WTC11 (cell line): ENCODE measurements around the gene TTC7B. TPM values are rescaled to one million over a fixed set of nuclear protein-coding genes. Genes with fewer than 3 reads are reported as not detected.

ENCODE experiments used
- ATAC-seq: fragments of 200-7000 bp; cut with Tn5 transposase; 2 replicates; pipeline ENCODE4 v1.10.0; 2021; ENCODE audit warnings: mild to moderate bottlenecking, moderate library complexity
- CTCF ChIA-PET: fragments of 300-600 bp; sonication (Branson Sonifier 250); formaldehyde crosslinking; loops from one replicate; lab custom pipeline; 2021; ENCODE audit warnings: antibody characterized with exemption; lab: Charles Lee
- POLR2A ChIA-PET: fragments of 350-600 bp; sonication (Branson Sonifier 250); formaldehyde crosslinking; loops from one replicate; lab custom pipeline; 2021; ENCODE audit warnings: antibody characterized with exemption; lab: Charles Lee
- DNase-seq: peaks from one replicate; pipeline ENCODE4 v3.0.0; 2021; ENCODE audit warnings: low spot score
- H3K27ac Mint-ChIP-seq: 2 replicates; pipeline ENCODE4 v1.8.0; 2021; ENCODE audit warnings: mixed read lengths
- H3K27me3 Mint-ChIP-seq: 2 replicates; pipeline ENCODE4 v1.8.0; 2021; ENCODE audit warnings: low read depth, mild to moderate bottlenecking, moderate library complexity, mixed read lengths
- H3K36me3 Mint-ChIP-seq: 2 replicates; pipeline ENCODE4 v1.8.0; 2021; ENCODE audit warnings: mixed read lengths
- H3K4me1 Mint-ChIP-seq: 2 replicates; pipeline ENCODE4 v1.8.0; 2022; ENCODE audit warnings: mixed read lengths
- H3K4me3 Mint-ChIP-seq: 2 replicates; pipeline ENCODE4 v1.8.0; 2021; ENCODE audit warnings: mild to moderate bottlenecking, moderate library complexity, mixed read lengths
- H3K9me3 Mint-ChIP-seq: 2 replicates; pipeline ENCODE4 v1.8.0; 2021; ENCODE audit warnings: mixed read lengths
- CREB1 ChIP-seq: sonication (generic); formaldehyde crosslinking; IDR thresholded peaks from 2 replicates; pipeline ENCODE4 v1.8.0; 2023; ENCODE audit warnings: mild to moderate bottlenecking, missing genetic modification reagents
- CREM ChIP-seq: sonication (generic); formaldehyde crosslinking; IDR thresholded peaks from 2 replicates; pipeline ENCODE4 v1.8.1; 2022; ENCODE audit warnings: mild to moderate bottlenecking, missing genetic modification reagents, moderate library complexity
- E2F4 ChIP-seq: sonication (generic); formaldehyde crosslinking; IDR thresholded peaks from 2 replicates; pipeline ENCODE4 v1.8.1; 2022; ENCODE audit warnings: low read depth, mild to moderate bottlenecking, moderate library complexity, missing genetic modification reagents, borderline replicate concordance
- E2F5 ChIP-seq: sonication (generic); formaldehyde crosslinking; IDR thresholded peaks from 2 replicates; pipeline ENCODE4 v1.8.1; 2022; ENCODE audit warnings: mild to moderate bottlenecking, moderate library complexity, missing genetic modification reagents
- GRHL2 ChIP-seq: fragments of 250-450 bp; sonication (Bioruptor Pico); IDR thresholded peaks from 2 replicates; pipeline ENCODE4 v1.8.0; 2022; ENCODE audit warnings: mild to moderate bottlenecking, moderate library complexity; ENCODE audit not compliant: insufficient replicate concordance, severe bottlenecking
- IRF2 ChIP-seq: sonication (generic); formaldehyde crosslinking; IDR thresholded peaks from 2 replicates; pipeline ENCODE4 v1.8.0; 2022; ENCODE audit warnings: low read depth, missing genetic modification reagents, borderline replicate concordance
- JUN ChIP-seq: sonication (generic); formaldehyde crosslinking; IDR thresholded peaks from 2 replicates; pipeline ENCODE4 v1.8.0; 2023; ENCODE audit warnings: mild to moderate bottlenecking, missing genetic modification reagents
- NFYB ChIP-seq: sonication (generic); formaldehyde crosslinking; conservative IDR thresholded peaks from 2 replicates; pipeline ENCODE4 v1.8.0; 2022; ENCODE audit warnings: low read depth, missing genetic modification reagents
- SP1 ChIP-seq: sonication (generic); formaldehyde crosslinking; conservative IDR thresholded peaks from 2 replicates; pipeline ENCODE4 v1.8.1; 2022; ENCODE audit warnings: missing genetic modification reagents
- ZNF416 ChIP-seq: fragments of 250-450 bp; sonication (Bioruptor Pico); IDR thresholded peaks from 2 replicates; pipeline ENCODE4 v1.9.0; 2021; ENCODE audit warnings: mild to moderate bottlenecking, inconsistent platforms
- ZNF671 ChIP-seq: fragments of 250-450 bp; sonication (Bioruptor Pico); IDR thresholded peaks from 2 replicates; pipeline ENCODE4 v1.8.0; 2021; ENCODE audit warnings: mild to moderate bottlenecking
- ZSCAN18 ChIP-seq: fragments of 250-450 bp; sonication (Bioruptor Pico); IDR thresholded peaks from 2 replicates; pipeline ENCODE4 v2.1.2; 2022; ENCODE audit warnings: mild to moderate bottlenecking, moderate library complexity
- total RNA-seq: library from RNA; stranded (reverse); gene quantifications from 3 replicates; pipeline ENCODE4 v1.2.3, GENCODE V29; 2021
- TF ChIP-seq, protein P1 (sequence below): sonication (generic); formaldehyde crosslinking; IDR thresholded peaks from 2 replicates; pipeline ENCODE4 v1.8.1; 2022; ENCODE audit warnings: missing genetic modification reagents, borderline replicate concordance
- TF ChIP-seq, protein P2 (sequence below): sonication (generic); formaldehyde crosslinking; IDR thresholded peaks from 2 replicates; pipeline ENCODE4 v1.8.1; 2023; ENCODE audit warnings: mild to moderate bottlenecking, missing genetic modification reagents, borderline replicate concordance
- TF ChIP-seq, protein P3 (sequence below): fragments of 250-450 bp; sonication (Bioruptor Pico); conservative IDR thresholded peaks from 2 replicates; pipeline ENCODE4 v1.9.0; 2021; ENCODE audit warnings: mild to moderate bottlenecking

The TTC7B gene
- total RNA-seq, 1 experiment from 2014 or later: 27.6 TPM

DNA sequence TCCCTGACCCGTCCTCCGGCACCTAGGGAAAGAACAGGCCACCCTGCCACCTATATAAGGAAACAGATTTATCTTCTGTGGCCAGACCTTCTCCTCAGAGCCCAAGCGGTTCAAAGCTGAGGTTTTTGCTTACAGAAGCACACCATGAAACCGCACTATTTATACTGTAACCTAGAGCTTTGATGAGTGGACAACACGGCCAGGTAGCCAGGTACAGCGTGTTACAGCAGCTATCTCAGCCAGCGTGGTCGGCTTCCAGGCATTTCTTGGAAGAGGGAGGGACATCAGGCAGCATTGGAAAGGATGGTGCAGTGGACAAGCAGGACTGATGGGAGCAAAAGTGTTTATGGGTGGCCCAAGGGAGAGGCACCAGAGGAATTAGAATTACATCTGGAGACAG lies 34.4 kb downstream of the TTC7B start (continued):
- TF ChIP-seq ZNF671 (CRISPR knock-in tag) (no peak), NFYB (CRISPR knock-in tag) (no peak), CREB1 (no peak), SP1 (CRISPR knock-in tag) (no peak), GRHL2 (CRISPR knock-in tag) (no peak), ZSCAN18 (CRISPR knock-in tag) (no peak), ZNF416 (CRISPR knock-in tag) (no peak), E2F4 (CRISPR knock-in tag) (no peak), IRF2 (CRISPR knock-in tag) (no peak)
- TF ChIP-seq, protein P1, sequence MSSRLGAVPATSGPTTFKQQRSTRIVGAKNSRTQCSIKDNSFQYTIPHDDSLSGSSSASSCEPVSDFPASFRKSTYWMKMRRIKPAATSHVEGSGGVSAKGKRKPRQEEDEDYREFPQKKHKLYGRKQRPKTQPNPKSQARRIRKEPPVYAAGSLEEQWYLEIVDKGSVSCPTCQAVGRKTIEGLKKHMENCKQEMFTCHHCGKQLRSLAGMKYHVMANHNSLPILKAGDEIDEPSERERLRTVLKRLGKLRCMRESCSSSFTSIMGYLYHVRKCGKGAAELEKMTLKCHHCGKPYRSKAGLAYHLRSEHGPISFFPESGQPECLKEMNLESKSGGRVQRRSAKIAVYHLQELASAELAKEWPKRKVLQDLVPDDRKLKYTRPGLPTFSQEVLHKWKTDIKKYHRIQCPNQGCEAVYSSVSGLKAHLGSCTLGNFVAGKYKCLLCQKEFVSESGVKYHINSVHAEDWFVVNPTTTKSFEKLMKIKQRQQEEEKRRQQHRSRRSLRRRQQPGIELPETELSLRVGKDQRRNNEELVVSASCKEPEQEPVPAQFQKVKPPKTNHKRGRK (CRISPR knock-in tag): no peak
- TF ChIP-seq, protein P2, sequence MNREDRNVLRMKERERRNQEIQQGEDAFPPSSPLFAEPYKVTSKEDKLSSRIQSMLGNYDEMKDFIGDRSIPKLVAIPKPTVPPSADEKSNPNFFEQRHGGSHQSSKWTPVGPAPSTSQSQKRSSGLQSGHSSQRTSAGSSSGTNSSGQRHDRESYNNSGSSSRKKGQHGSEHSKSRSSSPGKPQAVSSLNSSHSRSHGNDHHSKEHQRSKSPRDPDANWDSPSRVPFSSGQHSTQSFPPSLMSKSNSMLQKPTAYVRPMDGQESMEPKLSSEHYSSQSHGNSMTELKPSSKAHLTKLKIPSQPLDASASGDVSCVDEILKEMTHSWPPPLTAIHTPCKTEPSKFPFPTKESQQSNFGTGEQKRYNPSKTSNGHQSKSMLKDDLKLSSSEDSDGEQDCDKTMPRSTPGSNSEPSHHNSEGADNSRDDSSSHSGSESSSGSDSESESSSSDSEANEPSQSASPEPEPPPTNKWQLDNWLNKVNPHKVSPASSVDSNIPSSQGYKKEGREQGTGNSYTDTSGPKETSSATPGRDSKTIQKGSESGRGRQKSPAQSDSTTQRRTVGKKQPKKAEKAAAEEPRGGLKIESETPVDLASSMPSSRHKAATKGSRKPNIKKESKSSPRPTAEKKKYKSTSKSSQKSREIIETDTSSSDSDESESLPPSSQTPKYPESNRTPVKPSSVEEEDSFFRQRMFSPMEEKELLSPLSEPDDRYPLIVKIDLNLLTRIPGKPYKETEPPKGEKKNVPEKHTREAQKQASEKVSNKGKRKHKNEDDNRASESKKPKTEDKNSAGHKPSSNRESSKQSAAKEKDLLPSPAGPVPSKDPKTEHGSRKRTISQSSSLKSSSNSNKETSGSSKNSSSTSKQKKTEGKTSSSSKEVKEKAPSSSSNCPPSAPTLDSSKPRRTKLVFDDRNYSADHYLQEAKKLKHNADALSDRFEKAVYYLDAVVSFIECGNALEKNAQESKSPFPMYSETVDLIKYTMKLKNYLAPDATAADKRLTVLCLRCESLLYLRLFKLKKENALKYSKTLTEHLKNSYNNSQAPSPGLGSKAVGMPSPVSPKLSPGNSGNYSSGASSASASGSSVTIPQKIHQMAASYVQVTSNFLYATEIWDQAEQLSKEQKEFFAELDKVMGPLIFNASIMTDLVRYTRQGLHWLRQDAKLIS (CRISPR knock-in tag): no peak

DNA sequence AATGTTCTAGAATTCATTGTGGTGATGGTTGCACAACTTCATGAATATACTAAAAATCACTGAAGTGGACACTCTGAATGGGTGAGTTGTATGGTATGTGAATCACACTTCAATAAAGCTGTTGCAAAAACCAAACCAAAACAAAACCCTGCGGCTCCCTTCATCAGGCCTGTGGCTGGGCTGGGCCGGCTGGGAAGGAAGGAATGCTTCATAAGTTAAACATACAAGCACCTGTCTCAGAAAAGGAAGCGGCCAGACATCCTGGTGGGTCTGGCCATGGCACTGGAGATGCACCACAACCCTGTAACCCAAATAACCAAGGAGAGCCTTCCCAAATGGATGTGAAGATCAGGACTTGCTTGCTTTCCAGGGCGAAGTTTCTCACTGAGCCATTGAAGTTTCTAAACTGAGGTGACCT lies 34.9 kb downstream of the TTC7B start:
- TF ChIP-seq ZSCAN18 (CRISPR knock-in tag): no peak
- TF ChIP-seq CREM: no peak
- no peak for TF ChIP-seq NFYB (CRISPR knock-in tag)
- TF ChIP-seq E2F5 (CRISPR knock-in tag): no peak
- TF ChIP-seq, protein P3, sequence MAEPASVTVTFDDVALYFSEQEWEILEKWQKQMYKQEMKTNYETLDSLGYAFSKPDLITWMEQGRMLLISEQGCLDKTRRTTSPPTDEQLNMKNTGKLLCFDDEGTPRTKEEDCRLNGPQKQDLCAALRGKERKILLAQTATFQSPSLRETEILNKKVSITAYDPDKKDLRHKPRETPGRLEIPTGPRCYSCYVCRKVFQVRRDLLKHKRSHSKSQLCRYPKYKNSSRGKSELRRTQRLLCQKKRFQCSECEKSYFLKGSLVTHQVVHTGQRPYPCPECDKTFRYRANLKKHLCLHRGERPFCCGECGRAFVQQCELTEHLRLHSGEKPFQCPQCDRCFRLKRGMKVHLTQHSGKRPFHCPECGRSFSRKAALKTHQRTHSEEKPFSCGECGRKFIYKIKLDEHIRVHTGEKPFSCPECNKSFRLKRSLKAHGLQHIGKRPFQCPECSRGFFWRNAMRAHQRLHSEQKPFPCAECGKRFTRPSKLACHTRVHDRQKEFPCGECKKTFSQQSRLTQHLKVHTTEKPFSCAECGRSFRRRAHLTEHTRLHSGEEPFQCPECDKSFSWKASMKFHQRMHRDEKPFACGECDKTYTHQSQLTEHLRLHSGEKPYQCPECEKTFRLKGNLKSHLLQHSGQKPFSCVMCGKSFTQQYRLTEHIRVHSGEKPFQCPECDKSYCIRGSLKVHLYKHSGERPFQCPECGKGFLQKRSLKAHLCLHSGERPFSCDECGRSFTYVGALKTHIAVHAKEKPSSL (CRISPR knock-in tag): no peak
- no peak for TF ChIP-seq JUN
- TF ChIP-seq, protein P1 (CRISPR knock-in tag): no peak
- ATAC-seq (no peak), DNase-seq (no peak)
- Mint-ChIP-seq H3K4me1 (no peaks in the 10 kb centered on the region), H3K36me3 (no peaks in the 10 kb centered on the region), H3K9me3 (no peaks in the 10 kb centered on the region), H3K27ac (no peak overlapping the region), H3K4me3 (no peak overlapping the region), H3K27me3 (no peaks in the 10 kb centered on the region)
- POLR2A ChIA-PET: no interaction called here
- CTCF ChIA-PET: interaction anchor here (1.0 kb wide), 1 partner anchor 35 kb away, joined by 3 read pairs; no protein-coding TSS in a partner anchor
